Effector CD8-positive, alpha-beta T cell (primary cell): Measurements from ENCODE around the gene CASZ1.

Experiments used
- DNase-seq: peaks from one replicate; lab custom pipeline; 2025; lab: John Stamatoyannopoulos, UW

CASZ1 gene

DNA sequence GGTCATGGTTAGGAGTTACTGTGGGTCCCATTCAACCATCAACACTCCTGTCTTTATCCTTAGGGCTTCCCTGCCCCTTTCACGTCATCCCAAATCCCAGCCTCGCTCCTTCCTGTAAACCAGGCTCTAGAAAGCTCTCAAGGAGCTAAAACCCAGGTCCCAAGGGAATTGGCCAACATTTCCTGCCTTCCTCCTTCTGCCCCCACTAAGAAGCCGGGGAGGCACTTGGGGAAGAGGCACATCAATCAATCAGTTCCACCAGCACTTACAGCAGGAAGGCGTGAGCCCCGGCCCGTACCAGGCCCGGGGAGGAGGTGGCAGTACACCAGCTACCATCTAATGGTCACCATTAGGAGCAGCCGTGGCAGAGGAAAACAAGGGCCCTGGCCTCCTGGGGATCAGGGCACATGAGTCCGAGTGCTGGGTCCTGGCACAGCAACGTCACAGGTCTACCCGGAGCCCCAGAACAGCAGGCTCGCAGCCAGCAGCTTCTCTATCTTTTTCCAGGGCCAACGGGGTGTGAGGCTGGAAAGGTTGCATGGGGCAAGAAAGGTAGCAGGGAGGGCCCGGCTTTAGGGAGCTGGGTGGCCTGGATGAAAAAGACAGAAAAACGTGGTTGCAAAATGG is 108.6 kb downstream of the CASZ1 start:
- DNase-seq: no peak

- DNase-seq: no peak
Observed at GRCh38 chr1:10687251-10687651, 109.2 kb downstream of the CASZ1 start.

GRCh38 chr1:10686404-10687040 is 109.9 kb downstream of the CASZ1 start:
- no peak for DNase-seq

DNA sequence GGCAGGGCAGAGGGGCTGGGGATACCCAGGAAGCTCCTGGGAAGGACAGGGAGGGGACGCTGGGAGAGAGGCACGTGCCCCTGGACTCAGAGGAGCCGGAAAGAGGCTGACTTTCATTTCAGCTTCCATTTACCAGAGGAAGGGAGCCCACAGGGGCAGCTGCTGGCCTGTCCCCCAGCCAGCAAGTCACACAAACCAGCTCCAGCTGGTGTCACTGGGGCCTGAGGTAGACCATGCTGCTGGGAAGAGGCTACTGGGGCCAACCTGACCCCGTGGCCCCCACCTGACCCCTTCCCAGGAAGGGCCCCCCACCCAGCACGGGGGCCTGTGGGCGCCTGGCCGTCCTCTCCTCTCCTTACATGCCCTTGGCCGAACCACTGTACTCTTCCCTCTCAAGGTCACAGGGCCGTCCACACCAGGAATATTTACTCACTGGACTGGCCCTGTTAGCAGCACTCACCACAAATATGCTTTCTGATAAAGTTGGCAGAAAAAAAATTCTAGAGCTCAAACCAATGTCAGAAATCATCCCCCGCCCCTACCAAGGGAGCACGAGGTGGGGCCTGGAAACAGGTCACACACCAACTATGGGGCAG is 110.5 kb downstream of the CASZ1 start:
- no peak for DNase-seq

DNA sequence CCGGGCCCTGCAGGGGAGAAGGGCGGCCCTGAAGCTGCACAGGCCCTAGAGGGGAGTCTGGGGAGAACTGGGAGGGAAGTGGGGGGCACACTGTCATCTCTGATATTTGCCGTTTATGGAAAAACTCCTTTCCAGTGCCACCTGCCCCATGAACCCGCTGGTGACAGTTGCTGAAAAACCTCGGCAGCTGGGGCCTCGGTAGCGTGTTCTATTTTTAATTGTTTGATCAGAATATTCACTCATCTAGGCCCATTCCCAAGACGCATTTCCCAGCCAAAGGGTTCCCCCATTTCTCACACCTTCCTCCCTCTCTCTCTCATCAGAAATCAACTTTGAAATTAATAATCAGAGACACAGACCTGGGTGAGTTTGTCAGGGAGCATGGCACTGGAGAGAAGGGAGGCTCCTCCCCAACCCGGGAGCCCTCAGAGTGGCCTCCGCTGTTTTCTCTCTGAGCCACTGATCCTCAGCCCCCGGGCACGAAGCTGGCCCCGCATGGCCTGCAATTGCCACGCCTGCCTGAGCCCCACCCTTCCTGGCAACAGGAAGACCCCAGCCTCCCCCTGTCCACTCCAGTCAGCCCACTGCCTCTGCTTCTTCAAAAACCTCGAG is 111.1 kb downstream of the CASZ1 start:
- DNase-seq: no peak

DNA sequence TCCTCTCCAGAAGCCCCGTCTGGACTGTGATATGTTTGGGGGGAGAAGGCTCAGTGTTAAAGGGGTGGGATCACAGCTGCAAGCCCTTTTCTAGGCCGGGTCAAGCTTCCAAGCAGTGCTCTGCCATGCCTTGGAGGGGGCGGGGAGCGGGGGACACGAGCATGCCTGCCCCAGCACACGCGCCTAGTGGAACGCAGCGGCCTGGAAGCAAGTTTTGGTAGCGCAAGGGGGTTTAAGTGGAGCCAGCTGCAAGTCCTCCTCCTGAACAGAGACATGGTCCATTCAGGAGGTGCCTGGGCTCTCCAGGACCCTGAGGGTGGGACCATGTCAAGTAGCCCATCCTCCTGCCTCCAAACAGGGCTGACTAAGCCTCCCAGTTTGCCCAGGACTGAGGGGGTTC is 112.2 kb downstream of the CASZ1 start:
- DNase-seq: no peak

- no peak for DNase-seq
Observed at GRCh38 chr1:10682449-10683309, 113.8 kb downstream of the CASZ1 start.

DNA sequence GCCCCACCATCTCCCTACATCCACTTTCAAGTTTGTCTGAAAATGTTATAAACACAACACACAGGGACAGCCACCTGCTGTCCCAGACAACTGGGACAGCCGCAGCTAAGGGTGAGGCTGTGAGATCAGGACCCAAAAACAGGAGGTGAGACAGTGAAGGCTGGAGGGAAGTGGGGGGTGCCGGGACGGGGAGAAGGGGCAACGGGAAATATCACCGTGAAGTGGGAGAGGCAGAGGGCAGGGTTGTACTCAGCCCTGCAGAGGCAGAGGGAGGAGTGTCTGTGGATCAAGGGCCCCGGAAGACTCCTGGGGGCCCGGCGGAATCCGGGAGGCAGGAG is 114.4 kb downstream of the CASZ1 start:
- DNase-seq: no peak

DNA sequence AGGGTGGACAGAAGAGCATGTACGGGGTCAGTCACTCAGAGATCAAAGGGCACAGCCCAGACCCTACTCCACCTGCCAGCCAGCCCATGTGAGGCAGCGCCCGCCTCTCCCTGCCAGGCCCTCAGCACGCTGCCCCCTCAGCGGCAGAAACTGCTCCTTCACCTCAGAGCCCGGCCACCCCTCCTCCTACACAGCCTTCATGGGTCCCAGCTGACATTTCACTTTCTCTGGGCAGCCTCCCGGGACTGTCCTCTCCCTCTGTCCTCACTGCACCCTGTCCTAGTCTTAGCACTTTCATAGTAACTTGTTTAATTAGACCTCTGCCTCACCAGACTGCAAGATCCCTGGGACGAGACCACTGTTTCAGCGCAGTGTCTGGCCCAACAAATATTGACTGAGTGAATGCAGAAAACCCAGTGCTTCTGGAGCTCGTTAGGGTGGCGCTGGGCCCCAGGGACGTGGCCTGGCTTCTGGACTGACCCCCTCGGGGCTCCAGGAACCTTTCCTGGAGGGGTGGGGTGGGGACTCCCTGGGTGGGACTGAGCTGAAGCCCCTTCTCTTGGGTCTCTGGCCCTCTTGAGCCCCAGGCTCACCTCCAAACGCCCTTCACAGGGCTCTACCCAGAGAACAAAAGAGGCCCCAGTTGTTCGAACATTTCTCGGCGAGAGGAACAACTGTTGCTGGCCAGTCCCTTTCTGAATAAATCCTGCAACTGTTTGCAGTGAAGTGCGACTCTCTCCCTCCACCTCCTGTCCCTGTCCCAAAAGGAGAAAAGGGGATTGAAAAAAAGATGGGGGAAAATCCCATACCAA is 114.9 kb downstream of the CASZ1 start:
- no peak for DNase-seq

GRCh38 chr1:10680487-10680886 is 116.0 kb downstream of the CASZ1 start:
- DNase-seq: no peak

- no peak for DNase-seq
Observed at GRCh38 chr1:10679496-10680220, 116.8 kb downstream of the CASZ1 start.

GRCh38 chr1:10678852-10679251 is 117.6 kb downstream of the CASZ1 start:
- DNase-seq: no peak

DNA sequence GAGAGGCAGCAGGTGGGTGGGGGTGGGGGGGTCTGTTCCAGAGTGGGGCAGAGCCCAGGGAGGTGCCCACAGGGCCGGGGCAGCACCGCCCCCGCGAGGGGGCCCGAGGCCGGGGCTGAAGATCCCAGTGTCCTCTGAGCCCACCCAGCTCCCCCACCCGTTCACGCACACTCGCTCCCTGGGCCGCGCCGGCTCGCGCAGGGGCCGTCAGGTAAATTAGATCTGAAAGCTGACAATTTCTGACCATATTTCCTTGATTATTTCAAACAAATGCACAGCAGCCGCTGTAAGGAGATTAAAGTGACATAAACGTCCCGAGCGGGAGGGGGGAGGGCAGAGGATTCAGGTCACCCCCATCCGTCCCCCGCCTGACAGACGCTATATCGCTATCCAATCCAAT is 118.0 kb downstream of the CASZ1 start:
- DNase-seq: no peak

- no peak for DNase-seq
Observed at GRCh38 chr1:10677491-10678391, 118.7 kb downstream of the CASZ1 start.

DNA sequence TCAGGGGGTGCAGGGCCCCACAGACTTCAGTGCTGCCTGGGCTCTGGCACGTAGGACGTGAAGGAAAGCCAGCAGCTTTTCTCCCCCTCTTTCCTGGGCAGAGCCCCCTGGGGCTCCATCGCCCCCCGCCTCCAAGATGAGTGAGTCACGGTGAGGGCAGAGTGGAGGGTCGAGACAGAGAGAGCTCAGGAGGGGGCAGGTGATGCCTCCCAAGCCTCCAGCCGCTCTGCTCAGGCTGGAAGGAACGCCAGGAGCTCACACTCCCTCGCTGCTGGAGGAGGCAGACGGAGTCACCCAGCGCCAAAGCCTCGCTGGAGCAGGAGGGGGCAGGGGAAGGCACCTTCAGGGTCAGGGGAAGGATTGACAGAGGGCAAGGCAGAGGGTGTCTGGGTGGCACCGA is 119.5 kb downstream of the CASZ1 start:
- DNase-seq: no peak

- DNase-seq: no peak
Observed at GRCh38 chr1:10675813-10676212, 120.6 kb downstream of the CASZ1 start.

DNA sequence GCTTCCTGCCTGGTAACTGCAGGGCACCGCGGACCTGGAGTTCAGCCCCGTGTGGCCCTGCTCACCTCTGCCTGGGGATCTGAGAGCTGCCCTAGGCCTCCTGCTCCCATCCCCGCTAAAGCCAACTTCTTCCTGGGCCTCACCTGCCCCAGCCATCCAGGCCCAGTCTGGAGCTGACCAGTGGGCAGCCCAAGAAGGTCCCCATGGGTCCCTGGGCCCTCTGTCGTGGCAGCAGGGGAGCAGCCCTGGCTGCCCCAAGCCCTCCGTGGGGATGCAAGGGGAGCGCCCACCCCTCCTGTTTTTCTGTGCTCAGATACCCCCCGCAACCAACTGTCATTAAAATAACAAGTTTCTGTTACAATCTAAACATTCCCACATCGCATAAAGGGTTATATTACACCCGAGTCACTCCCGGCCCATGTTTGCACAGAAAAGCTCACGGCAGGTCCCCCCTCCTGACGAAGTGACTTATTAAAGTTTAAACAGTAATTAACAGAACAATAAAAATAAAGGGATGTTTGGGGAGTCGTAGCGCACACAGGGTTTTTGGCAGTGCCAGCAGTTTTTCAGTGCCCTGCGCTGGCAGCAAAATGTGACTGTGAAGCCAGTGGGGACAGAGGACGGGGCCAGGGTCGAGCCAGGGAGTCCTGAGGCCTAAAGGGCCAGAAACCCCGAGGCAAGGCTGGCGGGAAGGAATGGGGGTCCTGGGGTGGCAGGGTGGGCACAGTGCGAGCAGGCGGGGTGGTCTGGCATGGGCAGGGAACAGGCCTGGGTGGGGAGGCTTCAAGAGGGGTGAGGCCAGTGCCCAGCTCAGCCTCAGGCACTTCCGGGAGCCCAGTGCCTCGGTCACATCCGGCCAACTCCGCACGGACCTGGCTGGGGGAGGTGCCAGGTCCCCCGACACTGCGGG is 121.5 kb downstream of the CASZ1 start:
- no peak for DNase-seq

- no peak for DNase-seq
Observed at GRCh38 chr1:10674222-10674621, 122.2 kb downstream of the CASZ1 start.
